ENCODE data around the gene RNU1-2.
"Not testable (repeated sequence)": the region's sequence is repeated elsewhere in the genome, so short reads cannot be mapped to it uniquely, and the experiment has no call there.

Gene RNU1-2

DNA sequence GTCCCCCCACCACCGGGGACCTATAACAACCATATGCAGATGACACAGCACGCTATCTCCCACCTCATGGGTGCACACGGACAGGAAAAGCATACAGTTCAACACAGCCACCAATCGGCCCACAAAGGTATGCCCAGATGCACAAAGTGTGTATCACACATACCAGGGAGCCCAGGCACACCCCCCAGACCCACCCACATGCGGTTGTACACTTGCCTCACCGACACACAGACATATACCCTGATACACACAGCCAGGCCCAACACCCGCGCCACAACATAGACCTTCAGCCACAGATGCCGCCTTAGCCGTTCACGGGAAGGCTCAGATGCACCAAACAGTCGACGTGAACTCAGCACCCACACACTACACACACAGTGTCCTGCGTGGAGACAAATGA is 31.5 kb downstream of the RNU1-2 start:
- DNase-seq (ENCODE audit: low read depth) = no peak

DNA sequence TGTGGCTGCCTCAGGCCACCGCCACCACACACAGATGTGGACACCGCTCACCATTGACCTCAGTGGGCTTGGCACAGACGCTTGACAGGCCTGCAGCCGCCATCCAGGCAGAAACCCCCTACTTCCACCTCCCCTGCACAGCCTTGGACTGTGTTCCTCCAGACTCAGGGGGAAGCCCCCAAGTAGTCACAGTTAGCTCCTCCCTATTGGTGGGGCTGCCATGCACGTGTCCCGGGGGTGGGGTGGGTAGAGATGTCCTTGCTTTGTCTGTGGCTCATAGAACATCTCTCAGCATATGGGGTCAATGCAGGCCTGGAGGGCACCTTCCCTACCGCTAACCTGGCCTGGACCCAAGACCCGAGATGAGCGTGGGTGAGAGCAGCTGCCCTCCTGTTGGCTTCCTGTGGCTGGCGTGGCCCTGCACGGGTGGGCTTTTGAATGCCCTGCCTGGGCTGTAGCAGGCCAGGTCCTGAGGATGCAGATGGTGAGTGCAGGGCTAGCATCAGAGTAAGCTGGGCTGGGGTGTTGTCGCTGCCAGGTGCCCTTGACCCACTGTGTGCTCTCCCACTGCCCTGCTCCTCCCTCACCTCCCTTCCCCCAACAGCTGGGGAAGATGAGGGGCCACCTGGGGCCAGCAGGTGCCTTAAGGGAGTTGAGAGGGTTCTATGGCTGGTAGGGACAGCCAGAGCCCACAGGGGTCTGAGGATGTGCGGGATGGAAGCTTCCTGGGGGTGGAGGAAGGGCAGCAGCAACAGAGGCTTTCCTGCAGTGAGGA is 32.1 kb downstream of the RNU1-2 start:
- no peak for DNase-seq (ENCODE audit: low read depth)

DNA sequence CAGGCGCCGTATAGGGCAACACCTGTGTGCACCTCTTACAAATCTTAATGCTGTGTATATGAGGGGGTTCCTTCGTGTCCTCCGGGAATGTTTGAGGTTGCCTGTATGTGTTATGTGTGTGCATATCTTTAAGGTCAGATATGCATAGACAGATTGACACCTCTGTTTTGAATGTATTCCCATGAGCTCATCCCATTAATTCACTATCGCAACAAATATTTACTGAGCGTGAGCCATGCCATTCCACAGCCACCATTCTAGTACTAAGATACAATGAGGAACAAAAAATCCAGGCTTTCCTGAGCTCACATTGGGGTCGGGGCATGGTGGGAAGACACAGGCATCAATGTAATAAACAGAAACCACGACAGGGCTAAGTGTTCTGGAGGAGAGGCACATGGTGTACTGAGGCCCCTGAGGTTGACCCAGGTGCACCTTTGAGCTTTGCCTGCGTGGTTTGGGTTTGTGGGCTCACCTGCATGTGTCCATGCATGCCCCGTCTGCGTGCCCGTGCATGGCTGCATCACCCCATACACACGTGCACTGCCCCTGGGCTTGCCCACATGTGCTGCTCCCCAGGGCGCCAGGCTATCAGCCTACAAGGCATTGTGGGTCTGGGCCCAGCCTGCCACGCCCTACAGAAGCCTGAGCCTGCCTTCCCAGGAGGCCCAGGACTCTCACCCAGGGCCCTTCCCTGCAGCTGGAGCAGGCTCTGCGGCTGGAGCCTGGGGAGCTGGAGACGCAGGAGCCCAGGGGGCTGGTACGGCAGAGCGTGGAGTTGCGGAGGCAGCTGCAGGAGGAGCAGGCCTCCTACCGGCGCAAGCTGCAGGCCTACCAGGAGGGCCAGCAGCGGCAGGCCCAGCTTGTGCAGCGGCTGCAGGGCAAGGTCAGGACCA is 33.6 kb downstream of the RNU1-2 start:
- not testable (repeated sequence) for DNase-seq (ENCODE audit: low read depth)

GRCh38 chr1:16931206-16931934 is 35.6 kb downstream of the RNU1-2 start:
- DNase-seq (ENCODE audit: low read depth) = not testable (repeated sequence)

DNA sequence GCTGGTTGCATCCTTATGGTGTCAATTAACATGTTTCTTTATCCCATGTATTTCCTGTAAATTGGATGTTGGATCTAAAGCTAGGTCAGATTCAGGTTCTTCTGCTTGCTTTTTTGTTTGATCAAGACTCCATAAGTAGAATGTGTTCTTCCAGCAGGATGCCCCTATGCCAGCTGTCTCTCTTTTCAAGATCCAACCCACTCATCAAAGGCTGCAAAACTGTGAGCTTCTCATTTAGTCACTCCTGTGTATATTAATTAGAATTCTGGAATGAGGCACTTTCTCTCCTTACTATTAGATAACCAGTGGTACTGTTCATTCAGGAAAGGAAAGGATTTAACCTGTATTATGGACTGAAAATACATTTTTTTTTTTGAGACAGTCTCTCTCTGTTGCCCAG is 38.2 kb downstream of the RNU1-2 start:
- DNase-seq (ENCODE audit: low read depth) = not testable (repeated sequence)

GRCh38 chr1:16936580-16936979 is 40.8 kb downstream of the RNU1-2 start:
- DNase-seq (ENCODE audit: low read depth) = not testable (repeated sequence)

DNA sequence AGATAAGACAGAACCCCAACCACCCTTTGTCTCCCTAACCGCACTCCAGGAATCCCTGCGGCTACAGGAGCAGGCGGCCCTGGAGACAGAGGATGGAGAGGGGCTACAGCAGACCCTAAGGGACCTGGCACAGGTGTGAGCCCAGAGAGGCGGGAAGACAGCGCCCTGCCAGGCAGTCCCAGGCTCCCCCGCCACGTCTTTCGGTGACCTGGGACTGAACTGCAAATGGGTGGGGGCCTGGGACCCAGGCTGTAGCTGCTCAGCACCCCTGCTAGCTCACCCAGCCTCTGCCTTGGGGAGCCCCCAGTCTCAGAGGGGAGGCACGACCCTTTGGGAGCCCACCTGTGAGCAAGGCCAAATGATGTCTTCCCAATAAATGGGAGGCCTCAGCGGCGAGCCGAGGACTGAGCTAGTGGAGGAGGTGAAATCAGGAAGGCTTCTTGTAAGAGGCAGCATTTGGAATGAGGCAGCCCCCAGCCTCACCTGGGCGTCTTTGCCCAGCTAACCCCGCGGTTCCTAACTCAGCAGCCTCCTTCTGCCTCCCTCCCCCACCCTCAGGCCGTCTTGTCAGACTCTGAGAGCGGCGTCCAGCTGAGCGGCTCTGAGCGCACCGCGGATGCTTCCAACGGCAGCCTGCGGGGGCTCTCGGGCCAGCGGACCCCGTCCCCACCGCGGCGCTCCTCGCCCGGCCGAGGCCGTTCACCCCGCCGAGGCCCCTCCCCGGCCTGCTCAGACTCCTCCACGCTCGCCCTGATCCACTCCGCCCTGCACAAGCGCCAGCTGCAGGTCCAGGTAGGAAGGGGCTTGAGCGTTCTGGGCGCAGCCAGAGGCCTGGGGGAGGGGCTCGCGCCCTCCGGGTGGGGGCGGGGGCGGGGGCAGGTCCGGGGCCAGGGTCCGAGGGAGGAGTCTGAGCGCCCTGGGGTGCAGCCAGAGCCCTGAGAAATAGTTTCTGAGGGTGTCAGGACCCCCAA is 42.9 kb downstream of the RNU1-2 start:
- DNase-seq (ENCODE audit: low read depth) = no peak

DNA sequence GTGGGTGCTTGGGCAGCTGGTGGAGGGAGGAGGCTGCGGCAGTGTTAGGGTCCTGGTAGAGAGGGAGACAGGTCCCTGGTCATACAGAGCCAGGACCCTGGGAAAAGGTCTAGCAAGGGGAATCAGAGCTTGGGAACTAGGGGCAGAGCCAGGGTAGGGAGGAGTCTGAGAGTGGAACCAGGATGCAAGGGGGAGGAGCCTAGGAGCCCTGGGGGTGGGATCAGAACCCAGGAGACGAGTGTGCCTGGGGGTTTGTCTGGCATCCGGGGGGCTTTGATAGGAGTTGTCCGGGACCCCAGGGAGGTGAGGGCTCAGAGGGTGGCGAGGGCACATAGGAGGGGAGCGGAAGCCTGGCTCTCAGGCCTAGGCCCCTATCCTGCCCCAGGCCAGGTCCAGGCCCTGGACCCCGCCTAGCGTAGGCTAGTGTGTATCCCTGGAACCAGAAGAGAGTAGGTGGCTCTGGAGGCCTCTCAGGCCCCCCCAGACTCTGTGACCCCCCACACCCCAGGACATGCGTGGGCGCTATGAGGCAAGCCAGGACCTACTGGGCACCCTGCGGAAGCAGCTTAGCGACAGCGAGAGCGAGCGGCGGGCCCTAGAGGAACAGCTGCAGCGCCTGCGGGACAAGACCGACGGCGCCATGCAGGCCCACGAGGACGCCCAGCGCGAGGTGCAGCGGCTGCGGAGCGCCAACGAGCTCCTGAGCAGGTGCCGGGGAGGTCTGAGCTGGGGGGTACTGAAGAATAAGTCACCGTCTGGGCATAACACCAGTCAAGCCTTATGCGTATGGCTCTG is 43.8 kb downstream of the RNU1-2 start:
- DNase-seq (ENCODE audit: low read depth) = not testable (repeated sequence)

DNA sequence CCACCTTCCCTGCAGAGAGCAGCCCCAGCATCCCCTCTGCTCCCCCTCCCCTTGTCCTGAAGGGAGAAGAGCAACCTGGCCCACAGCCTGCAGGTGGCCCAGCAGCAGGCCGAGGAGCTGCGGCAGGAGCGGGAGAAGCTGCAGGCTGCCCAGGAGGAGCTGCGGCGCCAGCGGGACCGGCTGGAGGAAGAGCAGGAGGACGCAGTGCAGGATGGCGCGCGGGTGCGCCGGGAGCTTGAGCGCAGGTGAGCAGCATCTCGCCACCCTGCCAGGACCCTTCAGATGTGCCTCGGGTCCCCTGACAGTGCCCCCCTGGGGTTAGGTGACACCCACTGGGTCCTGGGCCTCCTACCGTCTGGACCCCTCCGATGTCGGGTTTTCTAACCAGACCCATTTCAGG is 48.3 kb downstream of the RNU1-2 start:
- no peak for DNase-seq (ENCODE audit: low read depth)

GRCh38 chr1:16945512-16945911 is 49.7 kb downstream of the RNU1-2 start:
- DNase-seq (ENCODE audit: low read depth) = not testable (repeated sequence)
